ENCODE results near the gene PRAMEF11.
A peak's percentile ranks its signal among the peaks of the same experiment; 100 is the strongest.
"Not testable (repeated sequence)": the region's sequence is repeated elsewhere in the genome, so short reads cannot be mapped to it uniquely, and the experiment has no call there.

PRAMEF11 gene

DNA sequence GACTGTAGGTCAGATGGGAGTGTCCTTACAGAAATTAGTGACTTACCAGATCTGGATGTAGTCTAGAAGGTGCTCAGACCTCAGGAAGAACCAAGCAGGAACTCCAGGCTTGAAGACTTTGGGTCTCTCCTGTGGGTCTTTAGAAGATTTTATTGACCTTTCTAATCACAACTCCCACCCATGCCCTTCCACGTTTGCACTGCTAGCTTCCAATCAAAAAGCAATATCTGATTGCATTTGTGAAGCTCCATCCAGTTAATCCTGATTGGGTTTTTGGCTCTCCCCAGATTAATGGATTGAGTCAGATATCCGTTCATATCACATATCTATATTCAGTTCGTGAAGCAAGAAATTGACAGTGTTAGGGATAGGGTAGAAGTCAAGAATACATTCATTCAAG is at the start of gene PRAMEF11:
Gene PRAMEF11, minus strand, starts transcription at position 101 of the 400 bp plus-strand sequence. CDS start 2,621 bp downstream, outside the sequence.
- H3K9me3 ChIP-seq (ENCODE audit: control insufficient read depth, insufficient read depth, low read depth, low read length); POLR2A ChIA-PET; H3K36me3 ChIP-seq (ENCODE audit: control insufficient read depth in 2 of 2, insufficient read depth in 1 of 2, low read length in 2 of 2); CTCF ChIA-PET; H3K4me1 ChIP-seq (ENCODE audit: control insufficient read depth, insufficient read depth, low read length); H3K4me3 ChIP-seq (ENCODE audit: low read depth, low read length); H3K27ac ChIP-seq (ENCODE audit: extremely low read depth, low read depth, low read length): not testable (repeated sequence)

DNA sequence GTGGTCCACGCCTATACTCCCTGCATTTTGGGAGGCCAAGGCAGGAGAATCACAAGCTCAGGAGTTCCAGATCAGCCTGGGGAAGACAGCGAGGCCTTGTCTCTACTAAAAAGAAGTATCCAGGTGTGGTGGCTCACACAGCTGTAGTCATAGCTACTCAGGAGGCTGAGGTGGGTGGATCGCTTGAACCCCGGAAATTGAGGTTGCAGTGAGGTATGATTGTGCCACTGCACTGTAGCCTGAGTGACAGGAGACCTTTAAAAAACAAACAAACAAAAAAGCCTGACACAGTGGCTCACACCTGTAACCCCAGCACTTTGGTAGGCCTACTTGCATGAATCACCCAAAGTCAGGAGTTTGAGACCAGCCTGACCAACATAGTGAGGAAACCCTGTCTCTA is 47.2 kb upstream of the PRAMEF11 start:
- H3K4me3 ChIP-seq (ENCODE audit: low read depth, low read length); CTCF ChIA-PET; H3K27ac ChIP-seq (ENCODE audit: extremely low read depth, low read depth, low read length); H3K9me3 ChIP-seq (ENCODE audit: control insufficient read depth, insufficient read depth, low read depth, low read length); POLR2A ChIA-PET; H3K36me3 ChIP-seq (ENCODE audit: control insufficient read depth in 2 of 2, insufficient read depth in 1 of 2, low read length in 2 of 2); H3K4me1 ChIP-seq (ENCODE audit: control insufficient read depth, insufficient read depth, low read length): not testable (repeated sequence)

GRCh38 chr1:12863131-12863880 is 32.1 kb upstream of the PRAMEF11 start:
- POLR2A ChIA-PET, CTCF ChIA-PET: not testable (repeated sequence)

DNA sequence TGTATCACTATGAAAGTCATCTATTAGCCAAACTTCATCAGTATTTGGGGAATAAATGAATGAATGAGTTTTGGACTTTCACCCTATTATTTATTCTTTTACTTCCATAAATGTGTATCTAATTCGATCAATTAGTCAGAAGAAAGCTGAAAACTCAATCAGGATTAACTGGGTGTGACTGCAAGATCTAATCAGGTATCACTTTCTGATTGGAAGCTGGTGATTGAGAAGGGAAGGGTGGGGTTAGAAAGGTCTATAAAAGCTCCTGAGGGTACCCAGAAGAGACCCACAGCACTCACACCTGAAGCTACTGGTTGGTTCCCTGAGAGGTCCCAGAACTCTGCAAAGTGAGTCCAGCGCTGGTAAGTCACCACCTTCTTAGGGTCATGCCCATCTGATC is 25.6 kb upstream of the PRAMEF11 start, which contains the start of gene PRAMEF2:
Gene PRAMEF2, plus strand, starts transcription at position 301 of the 400 bp plus-strand sequence. CDS start 1,924 bp downstream, outside the sequence.
- H3K4me1 ChIP-seq (ENCODE audit: control insufficient read depth, insufficient read depth, low read length); H3K27ac ChIP-seq (ENCODE audit: extremely low read depth, low read depth, low read length); H3K9me3 ChIP-seq (ENCODE audit: control insufficient read depth, insufficient read depth, low read depth, low read length); H3K4me3 ChIP-seq (ENCODE audit: low read depth, low read length); H3K36me3 ChIP-seq (ENCODE audit: control insufficient read depth in 2 of 2, insufficient read depth in 1 of 2, low read length in 2 of 2); POLR2A ChIA-PET: not testable (repeated sequence)
- CTCF ChIA-PET = interaction anchor here (0.6 kb wide), 1 partner anchor 946 kb away, joined by 3 read pairs; no protein-coding TSS in a partner anchor

More at GRCh38 chr1:12863131-12863880, 32.1 kb upstream of the PRAMEF11 start:
- not testable (repeated sequence) for H3K27ac ChIP-seq (ENCODE audit: extremely low read depth, low read depth, low read length); H3K36me3 ChIP-seq (ENCODE audit: control insufficient read depth in 2 of 2, insufficient read depth in 1 of 2, low read length in 2 of 2); H3K4me3 ChIP-seq (ENCODE audit: low read depth, low read length); H3K9me3 ChIP-seq (ENCODE audit: control insufficient read depth, insufficient read depth, low read depth, low read length); H3K4me1 ChIP-seq (ENCODE audit: control insufficient read depth, insufficient read depth, low read length)

GRCh38 chr1:12851779-12852178 is 20.6 kb upstream of the PRAMEF11 start:
- CTCF ChIA-PET = no interaction called here
- no peak overlapping the region for H3K4me3 ChIP-seq (ENCODE audit: low read depth, low read length)

More at GRCh38 chr1:12851779-12852178, 20.6 kb upstream of the PRAMEF11 start:
- no peaks in the 10 kb centered on the region for H3K9me3 ChIP-seq (ENCODE audit: control insufficient read depth, insufficient read depth, low read depth, low read length)
- no peaks in the 10 kb centered on the region for H3K36me3 ChIP-seq (ENCODE audit: control insufficient read depth in 2 of 2, insufficient read depth in 1 of 2, low read length in 2 of 2)
- H3K4me1 ChIP-seq (ENCODE audit: control insufficient read depth, insufficient read depth, low read length) = no peaks in the 10 kb centered on the region
- POLR2A ChIA-PET = no interaction called here
- H3K27ac ChIP-seq (ENCODE audit: extremely low read depth, low read depth, low read length) = no peak overlapping the region
- 0 out of 2 replicates have a peak, but pooled peaks have one; percentile 27 for TF ChIP-seq ZNF660 (tag by site-specific recombination; IDR thresholded peaks at IDR 0.05)
- TF ChIP-seq KLF8 (tag by site-specific recombination; IDR thresholded peaks at IDR 0.05) = 0 out of 2 replicates have a peak, but pooled peaks have one; percentile 31
- TF ChIP-seq ZNF335 (tag by site-specific recombination; conservative IDR thresholded peaks at IDR 0.05) = 0 out of 2 replicates have a peak, but pooled peaks have one; percentile 14
- TF ChIP-seq ZBTB21 (tag by site-specific recombination; IDR thresholded peaks at IDR 0.05) = 0 out of 2 replicates have a peak, but pooled peaks have one; percentile 32
- TF ChIP-seq ZNF10 (tag by site-specific recombination; IDR thresholded peaks at IDR 0.05) = peak; percentile 77; the same call in 1 of the 2 replicates
- no peak for TF ChIP-seq ZNF132 (tag by site-specific recombination; IDR thresholded peaks at IDR 0.05; ENCODE audit: borderline replicate concordance)
- TF ChIP-seq, protein P1, sequence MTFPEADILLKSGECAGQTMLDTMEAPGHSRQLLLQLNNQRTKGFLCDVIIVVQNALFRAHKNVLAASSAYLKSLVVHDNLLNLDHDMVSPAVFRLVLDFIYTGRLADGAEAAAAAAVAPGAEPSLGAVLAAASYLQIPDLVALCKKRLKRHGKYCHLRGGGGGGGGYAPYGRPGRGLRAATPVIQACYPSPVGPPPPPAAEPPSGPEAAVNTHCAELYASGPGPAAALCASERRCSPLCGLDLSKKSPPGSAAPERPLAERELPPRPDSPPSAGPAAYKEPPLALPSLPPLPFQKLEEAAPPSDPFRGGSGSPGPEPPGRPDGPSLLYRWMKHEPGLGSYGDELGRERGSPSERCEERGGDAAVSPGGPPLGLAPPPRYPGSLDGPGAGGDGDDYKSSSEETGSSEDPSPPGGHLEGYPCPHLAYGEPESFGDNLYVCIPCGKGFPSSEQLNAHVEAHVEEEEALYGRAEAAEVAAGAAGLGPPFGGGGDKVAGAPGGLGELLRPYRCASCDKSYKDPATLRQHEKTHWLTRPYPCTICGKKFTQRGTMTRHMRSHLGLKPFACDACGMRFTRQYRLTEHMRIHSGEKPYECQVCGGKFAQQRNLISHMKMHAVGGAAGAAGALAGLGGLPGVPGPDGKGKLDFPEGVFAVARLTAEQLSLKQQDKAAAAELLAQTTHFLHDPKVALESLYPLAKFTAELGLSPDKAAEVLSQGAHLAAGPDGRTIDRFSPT (tag by site-specific recombination; IDR thresholded peaks at IDR 0.05) = 0 out of 2 replicates have a peak, but pooled peaks have one; percentile 23
- no peak for TF ChIP-seq ZNF112 (tag by site-specific recombination; IDR thresholded peaks at IDR 0.05)
- 0 out of 2 replicates have a peak, but pooled peaks have one; percentile 10 for TF ChIP-seq PRDM10 (tag by site-specific recombination; IDR thresholded peaks at IDR 0.05)
- TF ChIP-seq ZNF366 (tag by site-specific recombination; conservative IDR thresholded peaks at IDR 0.05) = peak; percentile 53
- TF ChIP-seq ZNF16 (tag by site-specific recombination; IDR thresholded peaks at IDR 0.05; ENCODE audit: low read depth) = no peak
- peak; percentile 48; the same call in 1 of the 2 replicates for TF ChIP-seq ZNF394 (tag by site-specific recombination; IDR thresholded peaks at IDR 0.05; ENCODE audit: borderline replicate concordance)
- TF ChIP-seq KLF1 (tag by site-specific recombination; IDR thresholded peaks at IDR 0.05) = no peak
- TF ChIP-seq SP2 (tag by site-specific recombination; IDR thresholded peaks at IDR 0.05) = no peak
- no peak for TF ChIP-seq BCL6B (tag by site-specific recombination; IDR thresholded peaks at IDR 0.05)
- TF ChIP-seq GLIS1 (tag by site-specific recombination; IDR thresholded peaks at IDR 0.05) = 0 out of 2 replicates have a peak, but pooled peaks have one; percentile 8
